Activated naive CD4-positive, alpha-beta T cell treated with anti-CD3 and anti-CD28 coated beads, Interleukin-2, amount 50 U/mL, for 24 hours (primary cell): ENCODE measurements around the gene FUT2.
"Not testable (repeated sequence)": the region's sequence is repeated elsewhere in the genome, so short reads cannot be mapped to it uniquely, and the experiment has no call there.

Experiments used
- H3K27ac Mint-ChIP-seq: one replicate; pipeline ENCODE4 v1.8.0; 2021; ENCODE audit warnings: mild to moderate bottlenecking, mixed read lengths
- H3K27me3 Mint-ChIP-seq: one replicate; pipeline ENCODE4 v1.8.0; 2021; ENCODE audit warnings: mixed read lengths
- H3K36me3 Mint-ChIP-seq: one replicate; pipeline ENCODE4 v1.8.0; 2021; ENCODE audit warnings: mixed read lengths
- H3K4me1 Mint-ChIP-seq: one replicate; pipeline ENCODE4 v1.8.0; 2021; ENCODE audit warnings: mixed read lengths
- H3K4me3 Mint-ChIP-seq: one replicate; pipeline ENCODE4 v1.8.0; 2021; ENCODE audit warnings: mild to moderate bottlenecking, mixed read lengths
- H3K9me3 Mint-ChIP-seq: one replicate; pipeline ENCODE4 v1.8.0; 2021; ENCODE audit warnings: mixed read lengths

FUT2 gene

DNA sequence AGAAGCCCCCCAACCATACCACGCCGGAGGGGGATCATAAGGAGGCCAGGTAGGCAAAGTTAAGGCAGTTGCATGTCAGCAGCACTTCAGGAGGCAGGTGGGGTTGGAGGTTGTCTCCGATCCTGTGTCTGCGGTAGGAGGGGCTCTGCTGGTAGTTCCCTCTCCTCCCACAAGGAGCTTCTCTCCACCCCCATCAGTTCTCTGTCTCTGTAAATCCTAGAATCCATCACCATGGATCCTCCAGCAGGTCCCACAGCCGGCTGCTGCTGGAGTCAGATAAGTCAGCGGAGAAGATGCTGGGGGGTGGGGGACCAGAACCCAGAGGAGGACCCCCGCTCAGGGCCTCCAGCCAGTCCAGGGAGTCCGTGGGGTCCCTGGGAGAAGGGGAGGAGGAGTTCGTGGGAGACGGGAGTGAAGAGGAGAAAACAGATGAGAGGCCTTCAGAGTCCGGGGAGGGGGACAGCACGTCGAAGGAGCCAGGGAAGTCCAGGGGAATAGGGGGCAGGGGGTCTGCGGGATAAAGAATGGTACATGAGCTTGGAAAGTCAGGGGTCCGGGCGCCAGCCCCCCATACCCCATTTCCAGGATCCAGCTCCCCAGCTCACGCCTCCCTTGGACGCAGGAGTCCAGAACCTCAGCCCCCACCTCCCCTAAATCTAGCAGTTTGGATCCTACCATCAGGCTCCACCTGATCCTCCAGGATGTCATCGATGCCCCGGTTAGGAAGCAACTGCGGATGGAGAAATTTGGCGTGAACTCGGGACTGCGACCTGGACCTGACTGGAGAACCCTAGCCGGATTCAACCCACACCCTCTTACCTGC lies 17.5 kb downstream of the FUT2 start:
- Mint-ChIP-seq H3K27ac (no peak overlapping the region), H3K36me3 (peaks cover 1% of the 10 kb centered on the region), H3K4me1 (peaks cover 20% of the 10 kb centered on the region), H3K27me3 (no peaks in the 10 kb centered on the region), H3K9me3 (no peaks in the 10 kb centered on the region), H3K4me3 (peak overlapping the region; percentile 85)

DNA sequence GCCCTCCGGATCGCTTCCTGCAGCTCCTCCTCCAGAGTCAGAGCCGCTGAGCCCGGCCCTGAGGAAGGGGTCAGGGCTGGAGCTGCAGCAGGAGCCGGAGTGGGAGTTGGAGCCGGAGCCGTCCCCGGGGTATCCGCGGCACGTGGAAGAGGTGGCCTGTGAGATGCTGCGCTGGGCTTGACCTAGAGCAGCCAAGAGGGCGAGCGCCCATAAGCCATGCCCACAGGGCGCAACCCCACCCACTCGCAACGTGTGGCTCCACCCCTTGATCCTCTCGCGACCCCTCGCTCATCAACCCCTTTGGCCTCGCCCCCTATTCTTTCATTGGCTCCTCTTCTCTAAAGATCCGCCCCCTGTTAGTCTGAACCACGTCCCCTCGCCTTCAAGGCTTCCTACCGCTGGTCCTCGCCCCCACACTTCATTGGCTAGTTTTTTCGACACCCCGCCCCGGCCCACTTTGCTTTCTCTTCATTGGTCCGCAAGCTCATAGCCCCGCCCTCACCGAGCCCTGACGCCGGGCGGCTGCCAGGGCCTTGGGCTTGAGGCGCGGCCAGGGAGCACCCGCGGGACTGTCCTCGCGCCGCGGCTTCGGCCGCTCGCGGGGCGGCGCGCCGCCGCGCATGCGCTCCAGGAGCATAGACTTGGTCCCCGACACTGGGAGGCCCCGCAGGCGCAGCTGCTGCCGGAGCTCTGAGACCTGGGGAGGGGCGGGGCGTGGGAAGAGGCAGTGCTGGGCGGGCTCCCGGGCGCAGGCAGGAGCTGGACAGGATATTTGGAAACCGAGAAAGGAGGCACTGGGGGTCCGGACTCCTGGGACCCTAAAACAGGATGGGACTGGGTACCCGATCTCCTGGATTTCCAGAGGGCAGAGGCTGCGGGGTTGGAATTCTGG lies 18.3 kb downstream of the FUT2 start:
- peak overlapping the region; percentile 9 for H3K27ac Mint-ChIP-seq
- H3K9me3 Mint-ChIP-seq = no peaks in the 10 kb centered on the region
- H3K27me3 Mint-ChIP-seq = no peaks in the 10 kb centered on the region
- H3K4me1 Mint-ChIP-seq = peaks cover 20% of the 10 kb centered on the region
- peak overlapping the region; percentile 85 for H3K4me3 Mint-ChIP-seq
- peaks cover 1% of the 10 kb centered on the region for H3K36me3 Mint-ChIP-seq

DNA sequence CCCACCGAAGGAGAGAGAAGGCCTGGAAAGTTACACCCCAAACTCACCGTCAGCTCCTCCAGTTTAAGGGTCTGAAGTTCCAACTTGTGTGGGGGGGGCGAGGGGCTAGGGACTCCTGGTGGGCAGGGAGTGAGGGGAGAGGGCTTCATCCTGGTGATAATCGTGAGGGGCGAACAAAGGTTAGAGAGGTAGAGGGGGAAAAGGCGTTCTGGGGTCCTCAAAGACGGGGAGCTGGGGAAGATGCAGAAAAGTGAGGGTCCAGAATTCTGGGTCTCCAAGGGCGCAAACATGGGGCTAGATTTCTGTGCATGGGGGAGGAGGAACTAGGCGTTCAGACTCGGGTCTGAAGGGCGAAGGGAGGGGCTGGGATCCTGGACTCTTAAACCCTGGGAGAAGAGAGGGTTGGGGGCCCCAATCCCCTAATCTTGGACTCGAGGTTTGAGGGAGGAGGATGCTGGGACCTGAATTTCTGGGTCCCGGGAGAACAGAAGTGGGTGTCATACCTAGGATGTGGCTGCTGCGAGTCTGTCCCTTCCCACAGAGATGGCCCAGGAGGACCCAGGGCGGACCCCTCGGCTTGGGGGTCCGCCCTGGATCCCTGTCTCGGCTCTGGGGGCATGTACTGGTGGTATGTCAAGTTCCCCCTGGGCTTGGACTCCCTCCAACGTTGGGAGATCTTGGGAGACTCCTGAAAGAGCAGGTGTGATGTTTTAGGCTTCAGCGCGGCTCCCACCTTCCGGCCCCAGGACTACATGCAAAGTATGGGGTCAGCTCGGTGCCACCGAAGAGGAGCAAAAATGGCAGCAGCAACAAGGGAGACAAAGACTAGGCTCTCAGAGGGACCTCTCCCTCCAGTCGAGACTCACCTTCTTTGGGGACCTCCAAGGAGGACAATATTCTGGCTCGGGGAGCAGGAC lies 19.2 kb downstream of the FUT2 start:
- Mint-ChIP-seq H3K4me3 (peak overlapping the region; percentile 85), H3K36me3 (peaks cover 1% of the 10 kb centered on the region), H3K27me3 (no peaks in the 10 kb centered on the region), H3K27ac (peak overlapping the region; percentile 46), H3K4me1 (peaks cover 20% of the 10 kb centered on the region), H3K9me3 (no peaks in the 10 kb centered on the region)

DNA sequence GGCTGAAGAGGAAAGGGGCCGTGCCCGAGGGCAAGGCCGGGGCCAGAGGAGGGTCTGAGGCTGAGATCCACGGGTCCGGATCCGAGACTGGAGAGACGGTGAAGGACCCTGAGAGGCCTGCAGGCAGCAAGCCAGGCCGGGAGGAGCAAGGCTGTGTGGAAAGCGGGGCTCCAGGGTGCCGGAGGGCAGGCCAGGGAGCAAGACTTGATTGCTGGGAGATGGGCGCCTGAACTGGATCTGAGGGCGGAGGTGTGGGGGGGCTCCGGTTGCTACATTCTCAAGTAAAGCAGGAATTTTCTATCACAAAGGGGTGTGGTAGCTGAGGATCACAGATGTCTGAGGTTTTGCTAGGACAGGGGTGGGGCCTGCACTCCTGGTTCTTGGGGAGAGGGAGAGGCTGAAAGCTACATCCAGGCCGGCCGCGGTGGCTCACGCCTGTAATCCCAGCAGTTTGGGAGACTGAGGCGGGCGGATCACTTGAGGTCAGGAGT lies 20.0 kb downstream of the FUT2 start:
- H3K4me3 Mint-ChIP-seq = no peak overlapping the region
- H3K27me3 Mint-ChIP-seq = no peaks in the 10 kb centered on the region
- H3K4me1 Mint-ChIP-seq = peaks cover 24% of the 10 kb centered on the region
- no peaks in the 10 kb centered on the region for H3K9me3 Mint-ChIP-seq
- H3K36me3 Mint-ChIP-seq = peaks cover 1% of the 10 kb centered on the region
- H3K27ac Mint-ChIP-seq = no peak overlapping the region

DNA sequence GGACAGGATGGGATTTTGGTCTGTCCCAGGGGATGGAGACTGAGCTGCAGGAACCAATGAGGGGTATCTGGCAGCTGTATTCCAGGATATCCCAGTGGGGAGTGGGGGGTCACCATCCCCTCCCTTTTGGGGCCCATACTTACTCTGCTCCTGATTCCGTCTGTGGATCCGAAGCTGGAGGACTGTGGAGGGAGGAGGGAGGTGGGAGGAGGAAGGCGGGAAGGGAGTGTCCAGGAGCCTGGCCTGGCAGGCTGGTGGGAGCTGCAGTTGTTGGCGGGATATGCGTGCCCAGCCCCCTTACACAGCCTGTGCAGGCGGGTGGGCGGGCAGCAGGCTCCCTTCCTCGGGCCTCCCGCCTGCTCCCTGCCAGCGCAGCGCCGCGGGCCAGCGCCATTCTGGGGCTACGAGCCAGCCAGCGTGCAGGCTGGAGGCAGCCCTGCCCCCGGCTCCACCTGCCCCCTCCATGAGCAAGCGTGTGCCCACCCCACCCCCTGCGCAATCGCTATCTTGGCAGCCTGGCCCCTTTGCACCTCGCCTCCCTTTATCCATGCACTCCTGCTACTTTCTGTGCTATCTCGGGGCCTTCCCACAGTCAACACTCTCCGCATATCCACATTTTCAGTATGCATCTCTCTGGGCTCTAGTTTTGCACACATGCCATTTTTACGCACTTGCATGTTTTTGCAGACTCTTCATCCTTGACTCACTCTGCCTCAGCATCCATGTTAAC lies 21.0 kb downstream of the FUT2 start:
- H3K27ac Mint-ChIP-seq = peak overlapping the region; percentile 69
- peaks cover 1% of the 10 kb centered on the region for H3K36me3 Mint-ChIP-seq
- H3K9me3 Mint-ChIP-seq = no peaks in the 10 kb centered on the region
- peaks cover 31% of the 10 kb centered on the region for H3K4me1 Mint-ChIP-seq
- no peaks in the 10 kb centered on the region for H3K27me3 Mint-ChIP-seq
- H3K4me3 Mint-ChIP-seq = no peak overlapping the region

DNA sequence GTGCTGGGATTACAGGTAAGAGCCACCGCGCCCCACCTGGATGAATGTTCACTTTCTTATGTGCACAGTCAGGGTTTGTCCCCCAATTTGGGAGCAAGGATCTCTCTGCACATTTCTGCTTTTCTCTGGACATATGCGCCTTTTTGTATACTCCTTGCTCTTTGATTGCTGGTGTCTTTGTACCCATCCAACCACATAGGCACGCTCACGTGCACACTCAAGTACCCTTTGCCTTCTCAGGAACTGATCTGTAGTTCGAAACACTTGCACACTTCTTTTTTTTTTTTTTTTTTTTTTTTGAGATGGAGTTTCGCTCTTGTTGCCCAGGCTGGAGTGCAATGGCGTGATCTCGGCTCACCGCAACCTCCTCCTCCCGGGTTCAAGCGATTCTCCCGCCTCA lies 22.3 kb downstream of the FUT2 start:
- H3K9me3 Mint-ChIP-seq, H3K27ac Mint-ChIP-seq, H3K4me3 Mint-ChIP-seq, H3K36me3 Mint-ChIP-seq, H3K27me3 Mint-ChIP-seq: not testable (repeated sequence)
- H3K4me1 Mint-ChIP-seq = peaks cover 27% of the 10 kb centered on the region

DNA sequence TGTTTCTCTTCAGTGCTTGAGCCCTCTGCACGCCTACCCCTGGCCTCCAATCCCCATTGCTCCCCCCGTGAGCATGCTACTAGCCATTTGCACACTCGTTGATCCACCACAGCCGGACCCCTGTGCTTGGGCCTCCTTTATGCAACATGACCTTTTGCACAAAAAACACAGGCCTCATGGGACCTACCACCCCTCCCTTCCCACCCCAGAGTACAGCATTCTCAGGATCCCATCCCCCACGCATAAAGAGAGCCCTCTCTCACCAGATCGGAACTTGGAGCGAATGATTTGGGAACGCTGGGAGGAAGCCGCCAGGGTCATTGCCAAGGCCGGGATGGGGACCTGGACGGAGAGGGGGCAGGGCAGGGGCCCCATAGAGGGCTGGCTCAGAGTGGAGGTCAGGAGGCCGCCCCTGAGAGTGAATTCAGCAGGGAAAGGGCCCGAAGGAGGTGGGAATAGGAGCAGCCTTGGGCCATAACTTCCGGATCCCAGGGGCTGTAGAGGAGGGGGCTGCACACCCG lies 23.0 kb downstream of the FUT2 start:
- Mint-ChIP-seq H3K4me3 (no peak overlapping the region), H3K9me3 (no peaks in the 10 kb centered on the region), H3K36me3 (no peaks in the 10 kb centered on the region), H3K27me3 (no peaks in the 10 kb centered on the region), H3K27ac (no peak overlapping the region), H3K4me1 (peaks cover 23% of the 10 kb centered on the region)

DNA sequence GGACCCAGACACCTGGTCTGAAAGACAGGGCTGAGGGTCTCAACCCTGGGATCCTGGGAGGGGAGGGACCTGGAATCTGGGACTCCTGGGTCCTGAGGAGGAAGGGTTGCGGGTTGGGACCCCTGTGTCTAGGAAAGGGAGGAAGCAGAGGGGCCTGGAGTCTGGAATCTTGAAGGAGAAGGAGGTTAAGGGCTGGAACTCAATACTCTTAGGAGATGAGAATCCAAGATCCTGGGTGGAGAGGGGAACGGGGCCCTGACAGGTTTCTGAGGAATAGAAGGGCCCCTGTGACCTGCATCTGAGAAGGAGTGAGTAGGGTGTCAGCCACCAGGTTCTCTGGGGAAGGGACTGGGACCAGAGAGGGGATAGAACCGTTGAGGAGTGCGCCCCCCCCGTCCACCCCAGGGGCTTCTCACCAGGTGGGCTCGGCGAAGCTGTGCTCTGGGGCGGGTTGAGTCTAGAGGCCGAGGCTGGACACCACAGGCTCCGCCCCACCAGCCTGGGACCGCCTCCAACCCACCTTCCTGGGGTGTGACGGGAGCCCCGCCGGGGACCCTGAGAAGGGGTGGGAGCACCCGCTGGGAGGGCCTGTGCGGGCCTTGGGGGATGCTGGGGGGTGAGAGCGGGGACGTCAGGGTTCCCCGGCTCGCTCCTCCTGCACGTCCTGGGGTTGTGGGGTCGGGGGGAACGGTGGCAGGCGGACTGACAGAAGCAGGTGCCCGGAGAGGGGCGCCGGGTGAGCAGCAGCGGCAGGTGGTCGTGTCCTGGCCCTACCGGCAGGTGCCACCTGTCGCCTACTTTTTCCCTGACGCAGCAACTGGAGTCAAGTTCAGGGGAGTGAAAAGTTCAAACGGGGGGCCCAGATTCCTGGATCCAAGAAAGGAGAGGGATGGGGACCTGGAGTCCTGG lies 23.7 kb downstream of the FUT2 start, which contains the start of gene MAMSTR:
Gene MAMSTR, minus strand, starts transcription at position 463 of the 909 bp plus-strand sequence. CDS start 694 bp downstream, outside the sequence.
- peak within 1 kb of the TSS; percentile 78 for H3K27ac Mint-ChIP-seq
- H3K9me3 Mint-ChIP-seq = no peaks in the 10 kb centered on the region
- no peaks in the 10 kb centered on the region for H3K27me3 Mint-ChIP-seq
- H3K4me3 Mint-ChIP-seq = peak within 1 kb of the TSS; percentile 89
- H3K4me1 Mint-ChIP-seq = peaks cover 17% of the 10 kb centered on the region
- no peaks in the 10 kb centered on the region for H3K36me3 Mint-ChIP-seq

DNA sequence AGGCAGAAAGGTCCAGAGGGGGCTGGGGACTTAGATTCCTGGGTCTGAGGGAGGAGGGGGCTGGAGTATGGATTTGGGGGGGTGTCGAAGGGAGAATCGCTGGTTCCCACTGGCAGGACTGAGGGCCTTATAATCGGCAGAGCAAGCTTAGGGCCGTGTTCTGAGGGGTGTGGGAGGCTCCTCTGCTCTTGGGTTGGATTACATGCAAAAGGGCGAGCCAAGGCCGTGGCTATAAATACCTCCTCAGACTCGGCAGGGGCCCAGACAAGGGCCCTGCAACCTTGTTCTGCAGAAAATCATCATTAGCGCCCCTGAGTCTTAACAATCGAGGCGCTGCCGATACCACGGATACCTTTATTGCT lies 24.5 kb downstream of the FUT2 start:
- H3K27me3 Mint-ChIP-seq = no peaks in the 10 kb centered on the region
- peaks cover 3% of the 10 kb centered on the region for H3K36me3 Mint-ChIP-seq
- peaks cover 7% of the 10 kb centered on the region for H3K9me3 Mint-ChIP-seq
- H3K4me3 Mint-ChIP-seq = peak overlapping the region; percentile 89
- H3K27ac Mint-ChIP-seq = peak overlapping the region; percentile 78
- peaks cover 19% of the 10 kb centered on the region for H3K4me1 Mint-ChIP-seq

DNA sequence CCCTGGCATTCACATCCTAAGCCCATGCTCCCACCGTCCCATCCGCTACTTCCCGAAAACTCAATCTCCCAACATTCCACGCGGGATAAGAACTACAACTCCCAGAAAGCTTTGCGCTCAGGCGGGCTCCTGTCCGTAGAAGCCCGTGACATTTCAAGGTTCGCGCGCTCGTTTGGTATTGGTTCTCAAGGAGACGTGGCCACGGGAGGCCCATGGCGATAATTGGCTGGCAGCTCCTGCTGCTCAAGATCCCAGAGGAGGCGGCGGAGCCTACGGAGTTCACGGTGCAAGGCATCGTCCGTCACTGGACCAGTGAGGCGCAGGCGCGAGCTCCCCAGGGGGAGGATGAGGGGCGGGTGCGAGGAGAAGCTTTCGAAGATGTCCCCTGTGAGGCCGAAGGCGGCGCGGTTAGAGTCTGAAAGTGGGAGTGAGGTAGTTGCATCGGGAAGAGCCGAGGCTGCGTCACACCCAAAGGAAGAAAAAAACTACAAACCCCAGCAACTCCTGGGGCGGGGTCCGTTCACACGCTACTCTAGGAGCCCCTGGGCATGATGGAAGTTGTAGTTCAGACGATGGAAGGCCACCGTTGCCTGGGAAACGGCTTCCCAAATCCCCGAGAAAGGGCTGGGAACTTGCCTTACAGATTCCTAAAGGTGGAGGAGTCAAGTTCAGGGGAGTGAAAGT lies 25.0 kb downstream of the FUT2 start:
- peak overlapping the region; percentile 78 for H3K27ac Mint-ChIP-seq
- peaks cover 24% of the 10 kb centered on the region for H3K4me1 Mint-ChIP-seq
- H3K9me3 Mint-ChIP-seq = peaks cover 11% of the 10 kb centered on the region
- peaks cover 3% of the 10 kb centered on the region for H3K36me3 Mint-ChIP-seq
- H3K27me3 Mint-ChIP-seq = no peaks in the 10 kb centered on the region
- H3K4me3 Mint-ChIP-seq = peak overlapping the region; percentile 89

DNA sequence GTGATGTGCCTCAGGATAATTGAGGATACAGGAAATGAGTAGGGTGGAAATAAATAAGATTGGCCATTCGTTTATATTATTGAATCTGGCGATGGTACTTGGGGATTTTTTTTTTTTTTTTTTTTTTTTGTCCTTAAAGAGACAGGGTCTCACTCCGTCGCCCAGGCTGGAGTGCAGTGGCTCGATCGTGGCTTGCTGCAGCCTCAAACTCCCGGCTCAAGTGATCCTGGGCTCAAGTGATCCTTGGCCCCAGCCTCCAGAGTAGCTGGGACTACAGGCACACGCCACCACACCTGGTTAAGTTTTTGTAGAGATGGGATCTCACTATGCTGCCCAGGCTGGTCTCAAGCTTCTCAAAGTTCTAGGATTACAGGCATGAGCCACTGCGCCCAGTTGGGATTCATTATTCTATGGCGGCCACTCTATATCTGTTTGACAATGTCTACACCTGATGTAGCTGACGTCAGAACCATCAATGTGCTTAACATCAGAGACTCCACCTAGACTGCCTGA lies 26.5 kb downstream of the FUT2 start:
- Mint-ChIP-seq H3K4me3 (no peak overlapping the region), H3K27ac (no peak overlapping the region), H3K4me1 (peaks cover 33% of the 10 kb centered on the region), H3K9me3 (peaks cover 11% of the 10 kb centered on the region), H3K27me3 (no peaks in the 10 kb centered on the region), H3K36me3 (peaks cover 7% of the 10 kb centered on the region)

DNA sequence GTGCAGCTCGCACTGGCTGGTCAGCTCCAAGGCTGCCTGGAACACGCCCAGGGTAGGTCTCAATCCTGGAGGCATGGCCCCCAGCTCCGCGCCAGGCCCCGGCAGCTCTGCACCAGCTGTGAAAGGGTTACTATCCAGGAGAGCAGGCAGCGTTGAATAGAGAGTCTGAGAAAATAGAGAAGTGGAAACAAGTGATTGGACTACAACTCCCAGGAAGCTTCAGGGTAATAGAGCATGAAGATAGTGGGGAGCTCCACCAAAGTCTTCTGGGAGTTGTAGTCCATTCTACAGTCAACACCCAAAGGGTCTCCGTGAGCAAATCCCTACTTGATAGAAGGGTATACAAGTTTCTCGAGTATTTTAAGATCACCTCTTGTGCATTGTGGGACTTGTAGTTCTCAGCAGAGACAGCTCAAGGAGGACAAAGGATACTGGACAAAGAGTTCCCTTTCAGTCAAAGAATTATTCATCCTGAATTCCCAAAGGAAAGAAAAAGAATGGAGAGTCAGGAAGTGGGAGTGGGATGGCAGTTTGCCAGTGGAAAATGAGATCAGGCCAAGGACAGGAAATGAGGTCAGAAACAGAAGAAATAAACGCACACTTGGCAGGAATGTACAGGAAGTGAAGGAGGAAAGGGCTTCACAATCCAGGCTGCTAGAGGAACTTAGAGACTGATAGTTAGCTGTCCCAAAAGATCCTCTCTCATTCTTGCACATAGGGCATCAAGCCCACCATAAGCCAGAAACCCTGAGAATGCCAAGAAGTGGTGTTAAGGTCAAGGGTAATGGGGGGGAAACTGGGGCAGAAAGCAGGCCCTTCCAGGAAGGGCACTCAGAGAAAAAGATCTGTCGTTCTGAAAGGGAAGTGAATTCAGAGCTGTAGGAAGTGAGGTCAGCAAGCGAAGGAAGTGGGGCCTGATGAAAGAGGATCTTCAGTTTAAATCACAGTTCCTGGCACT lies 29.3 kb downstream of the FUT2 start:
- Mint-ChIP-seq H3K4me1 (peaks cover 33% of the 10 kb centered on the region), H3K27me3 (no peaks in the 10 kb centered on the region), H3K27ac (peak overlapping the region; percentile 94), H3K9me3 (peaks cover 11% of the 10 kb centered on the region), H3K36me3 (peaks cover 7% of the 10 kb centered on the region), H3K4me3 (peak overlapping the region; percentile 75)
